GM21717 (cell line): ENCODE measurements around the gene GALNT12.

Experiments
- ATAC-seq: cut with Tn5 transposase; IDR thresholded peaks from one replicate; pipeline ENCODE4 v1.9.1; 2021; ENCODE audit warnings: mild to moderate bottlenecking, moderate library complexity; ENCODE audit not compliant: unreplicated experiment

Gene GALNT12

DNA sequence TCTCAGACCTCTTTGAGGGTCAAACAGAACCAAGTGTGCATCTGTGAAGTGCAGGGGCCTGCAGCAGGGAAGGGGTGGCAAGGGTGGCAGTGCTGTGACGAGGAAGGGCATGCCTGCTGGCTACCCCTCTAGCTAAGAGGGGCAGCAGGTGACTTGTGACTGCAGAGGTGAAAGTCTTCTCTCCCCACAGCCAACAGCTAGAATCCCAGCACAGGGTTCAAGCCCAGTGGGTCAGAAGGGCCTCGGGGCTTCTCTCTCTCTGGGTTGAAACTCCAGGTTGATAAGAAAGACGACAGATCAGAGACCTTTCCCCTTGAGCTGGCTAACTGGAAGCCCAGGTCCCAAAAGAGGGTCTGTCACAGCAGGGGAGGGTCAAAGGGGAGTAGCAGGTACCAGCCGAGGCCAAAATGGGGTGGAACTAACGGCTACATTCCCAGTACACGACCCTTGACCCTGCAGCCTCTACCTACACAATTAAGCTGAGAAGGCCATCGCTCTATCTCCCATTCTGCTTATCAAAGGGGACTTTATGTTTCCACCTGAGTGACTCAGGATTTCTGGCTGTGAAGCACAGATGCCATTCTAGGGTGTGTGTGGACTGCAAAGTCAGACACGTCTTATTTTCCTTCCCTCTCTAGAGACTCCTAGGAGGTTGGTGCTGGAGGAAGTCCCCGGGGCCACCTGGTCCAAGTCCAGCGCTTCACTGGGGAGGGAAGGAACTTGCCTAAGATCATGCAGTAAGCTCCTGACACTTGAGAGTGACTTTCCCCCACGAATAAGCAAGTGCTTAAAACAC is 25.7 kb upstream of the GALNT12 start:
- ATAC-seq, result no peak

DNA sequence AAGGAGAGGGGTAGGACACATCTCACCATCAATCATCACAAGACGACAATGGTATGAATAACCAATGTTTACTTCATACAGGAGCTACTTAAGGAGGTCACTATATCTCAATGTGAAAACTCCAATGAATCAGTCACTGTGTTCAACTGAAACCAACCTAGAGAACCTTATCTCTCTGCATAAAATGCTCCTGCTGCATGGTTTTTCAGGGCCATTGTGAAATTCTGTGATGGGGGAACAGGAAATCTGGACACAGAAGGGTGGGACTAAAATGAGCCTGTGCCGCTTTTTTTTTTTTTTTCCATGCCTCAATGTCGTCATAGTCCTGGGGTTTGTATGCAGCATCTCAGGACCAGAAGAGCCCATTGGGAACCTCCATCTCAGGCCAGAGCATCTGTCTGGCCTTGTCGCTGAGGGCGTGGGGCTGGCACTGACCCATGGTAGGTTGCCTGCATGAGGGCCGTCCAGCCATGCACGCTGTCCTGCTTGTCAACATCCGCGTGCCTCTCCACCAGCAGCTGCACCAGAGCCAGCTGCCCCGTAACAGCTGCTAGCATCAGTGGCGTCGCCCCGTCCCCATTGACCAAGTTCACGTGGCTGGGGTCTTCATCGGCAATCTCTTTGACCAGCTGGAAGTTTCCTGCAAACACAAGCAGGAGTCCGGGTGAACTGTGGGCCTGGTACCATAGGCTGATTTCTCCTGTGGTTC is 23.8 kb upstream of the GALNT12 start:
- ATAC-seq, result no peak

- ATAC-seq, result no peak
Observed at GRCh38 chr9:98784831-98785806, 22.4 kb upstream of the GALNT12 start.

DNA sequence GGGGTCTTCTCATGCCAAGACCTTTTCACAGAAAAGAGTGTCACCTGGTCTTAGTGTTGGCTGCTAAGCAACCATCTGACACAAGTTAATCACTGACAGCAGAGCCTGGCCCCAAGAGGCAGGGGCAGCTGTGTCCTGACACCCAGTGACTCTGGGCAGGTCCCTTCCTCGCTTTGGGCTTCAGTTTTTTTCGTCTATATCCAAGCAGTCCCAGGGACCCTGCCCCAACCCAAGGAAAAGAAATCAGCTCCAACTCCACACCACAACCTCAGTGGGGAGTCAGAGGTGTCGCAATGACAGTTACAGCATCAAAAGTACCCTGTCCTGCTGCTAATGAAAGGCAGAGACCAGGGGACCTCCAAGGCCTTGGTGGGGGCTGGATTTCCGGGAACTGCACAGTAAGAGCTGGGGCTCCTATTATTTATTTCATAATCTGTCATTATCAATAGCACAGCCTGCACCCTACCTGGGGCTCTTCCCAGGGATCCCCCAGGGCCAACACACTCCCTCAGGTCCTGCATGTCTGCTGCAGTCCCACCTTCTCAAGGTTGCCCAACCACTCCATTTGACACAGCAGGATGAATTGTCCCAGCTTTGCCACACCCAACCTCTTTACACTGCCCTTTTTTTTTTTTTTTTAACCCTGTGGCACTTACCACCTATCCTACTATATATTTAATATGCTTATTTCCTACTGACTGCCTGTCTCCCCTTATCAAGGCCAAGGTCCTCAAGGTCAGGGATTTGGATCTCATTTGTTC is 20.5 kb upstream of the GALNT12 start:
- ATAC-seq, result no peak

DNA sequence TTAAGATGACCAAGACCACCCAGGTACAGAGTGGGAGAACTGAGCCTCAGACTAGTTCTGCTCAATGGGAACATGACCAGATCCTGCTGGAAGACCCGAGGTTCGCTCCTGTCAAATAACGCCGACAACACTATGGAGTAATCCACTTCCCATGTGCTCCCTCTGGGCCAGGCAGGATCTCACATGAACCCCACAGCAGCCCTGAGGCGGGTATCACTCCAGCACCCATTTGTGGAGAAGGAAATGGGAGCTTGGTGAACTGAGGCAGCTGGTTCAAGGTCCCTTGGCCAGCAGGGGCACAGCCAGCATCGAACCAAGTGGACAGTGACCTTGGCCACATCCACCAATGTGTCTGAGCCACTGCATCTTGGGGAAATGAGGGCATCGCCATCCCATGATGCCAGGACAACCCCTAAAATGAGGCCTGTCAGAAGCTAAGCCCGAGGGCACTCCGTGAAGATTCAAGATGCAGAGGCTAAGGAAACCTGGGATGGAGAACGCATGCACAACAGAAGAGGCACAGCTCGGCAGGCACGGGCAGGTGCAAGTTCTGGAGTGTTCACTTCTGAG is 19.6 kb upstream of the GALNT12 start:
- no peak for ATAC-seq

DNA sequence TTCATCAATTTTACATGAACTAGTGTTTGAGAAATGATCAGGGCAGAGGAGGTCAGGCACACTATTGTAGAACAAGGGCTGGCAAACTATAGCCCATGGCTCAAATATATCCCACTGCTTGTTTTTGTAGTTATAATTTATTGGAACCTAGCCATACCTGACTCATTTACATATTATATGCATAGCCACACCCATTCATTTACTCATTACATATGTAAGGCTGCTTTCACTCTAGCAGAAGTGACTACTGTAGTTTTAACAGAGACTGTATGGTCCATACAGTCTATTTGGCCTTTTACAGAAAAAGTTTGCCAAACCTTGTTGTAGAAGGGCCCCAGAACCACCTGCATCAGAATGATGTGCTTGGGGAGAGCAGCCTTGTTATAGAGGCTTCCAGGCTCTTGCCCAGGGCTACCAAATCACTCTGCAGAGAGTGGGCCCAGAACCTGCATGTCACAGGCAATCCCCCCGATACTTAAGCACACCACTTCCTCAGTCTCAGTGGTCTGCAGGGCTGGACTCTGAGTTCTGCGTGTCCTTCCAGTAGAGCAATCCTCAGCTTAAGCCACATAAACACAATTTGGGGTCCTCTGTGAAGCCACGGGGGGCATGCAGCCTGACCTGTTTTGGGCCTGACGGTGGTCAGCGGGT is 17.9 kb upstream of the GALNT12 start:
- ATAC-seq, result no peak

- ATAC-seq, result no peak
Observed at GRCh38 chr9:98790134-98790841, 17.2 kb upstream of the GALNT12 start.

GRCh38 chr9:98790842-98791607 is 16.4 kb upstream of the GALNT12 start:
- no peak for ATAC-seq

DNA sequence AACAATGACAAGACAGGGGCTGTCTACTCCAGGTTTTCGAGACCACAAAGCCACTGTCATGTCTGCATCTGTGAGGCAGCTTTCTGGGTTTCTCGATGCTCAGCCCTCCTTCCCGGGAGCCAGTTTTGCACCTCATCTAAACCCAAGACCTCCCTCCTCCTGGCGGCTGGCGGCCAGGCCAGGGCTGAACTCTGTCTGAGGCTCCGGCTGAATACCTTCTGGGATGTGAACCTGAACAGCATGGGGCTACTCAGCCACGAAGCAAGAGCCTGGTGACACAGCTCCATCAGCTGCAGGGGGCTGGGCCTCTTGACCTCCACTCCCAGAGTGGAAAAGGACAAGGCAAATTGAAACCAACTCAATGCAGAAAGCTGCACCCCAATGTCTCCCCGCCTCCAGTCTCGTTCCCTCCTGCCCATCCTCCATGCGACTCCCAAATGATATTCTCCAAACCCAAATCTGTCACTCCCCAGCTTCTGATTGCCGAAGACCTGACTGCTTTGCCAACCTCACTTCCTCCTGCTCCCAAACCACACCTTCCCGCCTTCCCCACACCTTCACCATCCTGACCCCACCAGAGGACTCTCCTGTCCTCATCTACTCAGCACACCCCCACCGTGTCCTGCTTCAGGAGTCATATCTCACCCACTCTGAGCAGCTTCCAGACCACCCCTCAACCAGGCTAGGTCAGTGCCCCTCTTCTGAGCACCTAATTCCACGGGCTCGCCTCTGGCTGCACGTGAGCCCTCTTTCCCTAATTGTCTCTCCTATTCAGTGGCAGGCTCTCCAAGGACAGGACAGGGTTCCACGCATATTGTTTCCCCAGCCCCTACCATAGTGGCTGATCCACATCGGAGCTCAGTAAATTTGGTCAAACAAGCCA is 15.6 kb upstream of the GALNT12 start:
- ATAC-seq, result no peak

GRCh38 chr9:98793031-98793430 is 14.4 kb upstream of the GALNT12 start:
- ATAC-seq, result no peak

DNA sequence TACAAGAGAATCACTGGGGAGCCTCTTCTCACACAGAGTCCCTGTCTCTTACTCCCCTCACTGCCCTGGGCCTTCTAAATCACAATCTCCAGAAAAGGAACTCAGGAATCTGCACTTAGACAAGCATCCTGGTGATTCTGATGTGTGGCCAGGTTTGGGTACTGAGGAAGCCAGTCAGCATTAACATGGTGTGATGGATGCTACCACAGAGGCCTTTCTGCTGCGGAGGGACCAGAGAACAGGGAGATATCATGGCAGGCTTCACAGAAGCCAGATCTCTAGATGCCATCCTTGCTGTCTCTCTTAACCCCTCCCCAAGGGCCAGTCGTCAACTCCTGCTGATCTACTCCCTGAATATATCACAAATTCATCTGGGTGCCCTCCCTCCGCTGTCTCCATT is 12.7 kb upstream of the GALNT12 start:
- no peak for ATAC-seq

DNA sequence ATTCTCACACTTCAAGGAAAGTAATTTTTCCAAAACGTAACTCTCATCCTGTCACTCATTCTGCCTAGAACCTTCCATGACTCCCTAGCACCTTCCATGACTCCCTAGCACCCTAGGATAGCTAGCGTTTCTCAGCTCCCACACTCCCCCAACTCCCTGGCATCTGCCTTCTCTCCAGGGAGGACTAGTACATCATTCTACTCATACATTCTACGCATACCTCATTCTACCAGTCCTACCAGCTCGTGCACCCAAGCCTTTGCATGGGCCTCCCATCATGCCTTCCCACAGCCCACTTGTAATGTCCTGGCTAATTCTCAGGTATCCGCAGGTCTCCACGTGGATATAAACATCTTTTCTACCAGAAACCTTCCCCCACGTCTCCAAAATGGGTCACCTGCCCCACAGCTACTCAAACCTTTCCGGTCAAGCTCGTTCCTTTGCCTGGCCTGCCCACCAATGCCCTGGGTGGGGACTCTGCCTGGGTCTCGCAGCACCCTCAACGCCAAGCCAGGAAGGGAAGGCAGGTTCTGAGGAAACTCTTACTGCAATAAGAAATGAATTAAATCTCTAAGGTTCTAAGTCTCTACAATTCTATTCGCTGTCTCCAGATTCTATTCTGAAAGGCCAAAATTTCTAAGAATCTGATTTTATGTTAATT is 12.0 kb upstream of the GALNT12 start:
- no peak for ATAC-seq

- no peak for ATAC-seq
Observed at GRCh38 chr9:98795970-98796363, 11.5 kb upstream of the GALNT12 start.

- no peak for ATAC-seq
Observed at GRCh38 chr9:98796364-98797101, 10.9 kb upstream of the GALNT12 start, which contains the start of gene ANKS6. TSS of gene ANKS6 (minus strand) at chr9:98796555. CDS start at chr9:98796491, 64 bp downstream.

DNA sequence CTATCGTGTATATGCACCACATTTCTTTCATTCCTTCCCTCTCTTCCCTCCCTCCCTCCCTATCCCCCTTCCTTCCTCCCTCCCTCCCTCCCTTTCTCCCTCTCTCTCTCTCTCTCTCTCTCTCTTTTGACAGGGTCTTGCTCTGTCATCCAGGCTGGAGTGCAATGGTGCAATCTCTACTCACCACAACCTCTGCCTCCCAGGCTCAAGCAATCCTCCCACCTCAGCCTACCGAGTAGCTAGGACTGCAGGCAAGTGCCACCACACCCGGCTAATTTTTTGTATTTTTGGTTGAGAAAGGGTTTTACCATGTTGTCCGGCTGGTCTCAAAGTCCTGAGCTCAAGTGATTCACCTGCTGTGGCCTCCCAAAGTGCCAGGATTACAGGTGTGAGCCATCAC is 10.0 kb upstream of the GALNT12 start:
- ATAC-seq, result no peak

GRCh38 chr9:98798254-98798653 is 9.2 kb upstream of the GALNT12 start:
- no peak for ATAC-seq
